ENCODE results near the gene XPC.
A peak's percentile ranks its signal among the peaks of the same experiment; 100 is the strongest.
"Not testable (repeated sequence)": the region's sequence is repeated elsewhere in the genome, so short reads cannot be mapped to it uniquely, and the experiment has no call there.

XPC gene

DNA sequence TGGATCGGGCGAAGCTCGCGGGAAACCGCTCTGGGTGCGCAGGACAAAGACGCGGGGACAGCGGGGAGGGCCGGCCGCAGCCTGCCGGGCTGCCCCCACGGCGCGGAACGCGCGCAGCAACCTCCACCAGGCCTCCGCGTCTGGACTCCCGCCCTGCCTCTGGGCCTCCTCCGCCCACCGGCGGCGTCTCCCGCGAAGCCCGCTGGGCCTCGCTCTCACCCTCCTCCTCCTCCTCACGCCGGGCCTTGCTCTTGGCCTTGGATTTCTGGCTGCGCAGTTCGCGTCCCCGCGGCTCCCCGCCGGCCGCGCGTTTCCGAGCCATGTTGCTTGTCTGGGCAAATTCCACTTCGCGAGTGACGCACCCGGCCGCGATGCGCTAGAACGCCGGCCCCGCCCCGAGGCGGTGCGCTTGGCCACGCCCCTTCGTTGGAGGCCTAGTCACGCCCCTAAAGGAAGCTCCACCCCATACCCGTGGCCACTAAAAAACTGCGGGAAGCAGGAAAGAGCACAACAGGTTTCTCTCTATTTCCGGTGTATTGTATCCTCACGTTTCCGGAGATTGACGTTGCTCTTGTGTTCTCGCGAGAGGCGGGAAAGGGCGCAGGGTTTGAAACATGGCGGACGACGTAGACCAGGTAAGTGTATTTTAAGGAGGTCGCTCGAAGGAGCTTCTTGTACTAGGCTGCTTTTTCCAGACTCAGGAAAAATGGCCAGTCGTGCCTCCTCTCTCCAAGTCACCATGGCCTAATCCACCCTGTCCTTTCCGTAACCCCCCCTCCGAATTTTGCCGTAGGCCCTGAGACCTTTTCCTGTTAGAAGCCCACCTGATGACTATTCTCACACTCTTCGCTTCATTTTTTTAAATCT, at the start of gene XPC, which contains the start of gene LSM3:
Gene XPC (minus strand): TSS at position 355 of the 867 bp plus-strand sequence. CDS start 33 bp downstream, at position 322.
Gene LSM3 (plus strand): TSS at position 571 of the 867 bp plus-strand sequence. CDS start 44 bp downstream, at position 615.
- DNase-seq = peak; percentile 99

DNA sequence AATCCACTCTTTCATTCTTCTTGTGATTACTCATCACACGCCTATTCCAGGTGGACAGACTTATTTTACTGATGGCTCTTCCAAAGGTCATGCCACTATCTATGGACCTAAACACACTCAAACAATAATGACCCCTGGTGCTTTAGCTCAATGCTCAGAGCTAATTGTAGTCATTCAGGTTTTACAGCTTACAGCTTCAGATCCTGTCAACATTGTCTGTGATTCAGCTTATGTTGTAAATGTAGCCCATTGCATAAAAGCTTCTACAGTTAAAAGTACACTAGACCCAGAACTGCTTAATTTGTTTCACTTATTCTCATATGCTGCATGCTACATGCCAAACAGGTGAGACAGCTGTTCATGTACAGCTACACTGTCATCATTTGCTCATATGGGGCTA, 49.5 kb upstream of the XPC start:
- no peak for DNase-seq

DNA sequence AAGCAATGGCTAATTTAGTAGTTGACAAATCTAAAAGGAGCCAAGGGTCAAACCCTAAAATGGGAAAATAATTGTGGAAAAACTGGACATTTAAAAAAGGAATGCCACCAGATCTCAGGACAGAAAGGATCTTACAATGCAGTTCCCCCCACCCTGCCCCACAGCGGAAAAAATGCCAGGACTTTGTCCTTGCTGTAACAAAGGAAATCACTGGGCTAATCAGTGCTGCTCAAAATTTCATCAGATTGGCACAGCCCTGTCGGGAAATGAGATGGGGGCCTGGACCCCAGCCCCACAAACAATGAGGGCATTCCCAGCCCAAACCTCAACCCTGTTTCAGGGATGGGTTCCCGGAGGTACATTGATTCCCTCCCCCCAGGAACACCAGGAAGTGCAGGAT, 48.0 kb upstream of the XPC start:
- not testable (repeated sequence) for DNase-seq

DNA sequence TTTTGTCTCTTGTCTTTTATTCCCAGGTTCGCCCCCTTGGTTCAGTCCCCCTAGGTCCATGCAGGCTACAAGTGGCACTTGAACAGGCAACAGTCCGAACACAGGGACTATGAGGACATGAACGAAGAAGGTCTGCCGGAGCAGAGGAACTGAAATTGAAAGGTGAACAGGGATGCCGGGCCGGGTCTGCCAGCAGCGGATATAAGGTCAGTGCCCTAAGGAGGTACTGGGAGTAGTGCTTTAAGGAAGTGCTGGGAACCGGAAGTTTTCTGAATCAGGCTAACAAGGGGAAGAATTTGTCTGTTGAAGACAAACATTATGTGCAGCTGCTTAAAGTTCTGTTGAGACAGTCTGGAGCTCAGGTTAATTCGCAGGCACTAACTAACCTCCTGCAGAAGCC, 47.0 kb upstream of the XPC start:
- DNase-seq = no peak

DNA sequence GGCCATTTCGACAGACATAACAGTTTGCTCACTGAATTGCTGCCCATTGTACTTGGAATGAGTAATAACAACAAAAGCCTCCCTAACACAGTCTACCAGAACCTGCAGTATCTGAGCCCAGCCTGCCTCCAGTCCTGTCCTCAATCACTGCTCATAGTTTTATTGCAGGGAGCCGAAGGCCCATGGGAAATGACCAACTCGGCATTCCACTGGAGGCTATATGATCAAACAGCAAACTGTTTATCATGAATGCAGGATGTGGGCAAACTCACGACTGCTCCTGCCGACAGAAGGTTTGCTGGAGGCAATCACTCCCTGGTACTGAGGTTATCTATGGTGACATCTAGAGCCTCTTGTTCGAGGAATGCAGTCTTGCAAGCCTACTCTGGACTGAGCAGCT, 46.5 kb upstream of the XPC start:
- DNase-seq = no peak

DNA sequence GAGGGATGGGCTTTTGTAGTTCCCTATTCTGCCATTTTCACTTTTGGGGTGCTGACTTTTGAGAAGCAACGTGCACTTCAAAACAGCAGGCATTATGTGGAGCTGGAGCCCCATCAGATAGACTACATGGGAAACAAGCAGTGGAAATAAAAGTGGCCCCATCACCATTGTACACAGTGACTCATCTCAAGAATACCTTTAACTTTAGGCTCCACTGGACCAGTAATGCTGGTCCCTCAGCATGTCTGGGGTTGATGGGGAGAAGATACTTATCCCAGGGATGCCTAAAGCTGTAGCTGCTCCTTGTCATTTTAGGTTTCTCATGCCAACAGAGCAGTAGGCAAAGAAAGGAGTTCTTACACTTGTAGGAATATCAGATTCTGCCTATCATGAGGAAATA, 45.2 kb upstream of the XPC start:
- no peak for DNase-seq

DNA sequence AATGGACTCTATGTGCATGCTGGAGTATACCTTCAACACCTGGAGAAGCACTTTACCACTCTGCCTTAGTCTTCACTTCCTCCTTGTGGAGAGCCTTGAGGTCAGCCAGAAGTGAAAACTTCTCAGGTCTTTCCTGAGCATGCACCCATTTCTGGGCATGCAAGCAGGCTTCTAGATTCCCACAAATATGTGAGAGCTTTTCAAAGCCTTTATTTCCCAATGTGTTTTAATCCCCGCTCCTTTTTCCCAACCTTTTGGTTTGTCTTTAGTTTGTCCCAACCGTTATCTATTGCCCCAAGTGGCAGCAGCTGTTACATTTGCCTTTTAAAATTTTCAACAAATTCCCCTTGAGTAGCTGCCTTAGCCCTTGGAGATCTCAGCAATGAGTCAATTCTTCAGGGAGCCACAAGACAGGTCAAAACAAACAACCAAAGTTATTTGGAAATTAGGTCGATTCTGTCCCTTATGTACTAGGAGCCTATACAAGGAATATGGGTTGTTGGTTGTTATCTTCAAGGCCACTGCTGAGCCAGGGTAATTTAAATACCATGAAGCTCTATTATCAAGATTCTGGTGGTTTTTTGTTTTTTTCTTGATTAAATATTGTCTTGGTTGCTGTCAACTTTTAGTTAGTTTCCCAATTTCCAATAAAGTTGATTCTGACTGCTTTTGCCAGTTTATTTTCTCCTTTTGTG, 44.6 kb upstream of the XPC start:
- DNase-seq = no peak

DNA sequence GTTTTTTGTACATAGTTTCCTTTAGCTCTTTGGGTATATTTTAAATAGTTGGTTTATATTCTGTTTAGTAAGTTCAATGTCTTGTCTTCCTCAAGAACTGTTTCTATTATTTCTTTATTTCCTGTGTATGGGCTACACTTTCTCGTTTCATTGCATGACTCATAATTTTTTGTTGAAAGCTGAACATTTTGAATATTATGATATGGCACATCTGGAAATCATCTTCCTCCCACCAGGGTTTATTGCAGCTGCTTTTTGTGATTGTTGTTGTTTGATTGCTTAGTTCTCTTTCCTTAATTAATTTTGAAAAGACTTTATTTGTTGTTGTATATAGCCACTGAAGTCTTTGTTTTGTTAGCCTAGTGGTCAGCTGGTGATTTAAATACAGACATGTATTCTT, 44.1 kb upstream of the XPC start:
- DNase-seq = no peak

DNA sequence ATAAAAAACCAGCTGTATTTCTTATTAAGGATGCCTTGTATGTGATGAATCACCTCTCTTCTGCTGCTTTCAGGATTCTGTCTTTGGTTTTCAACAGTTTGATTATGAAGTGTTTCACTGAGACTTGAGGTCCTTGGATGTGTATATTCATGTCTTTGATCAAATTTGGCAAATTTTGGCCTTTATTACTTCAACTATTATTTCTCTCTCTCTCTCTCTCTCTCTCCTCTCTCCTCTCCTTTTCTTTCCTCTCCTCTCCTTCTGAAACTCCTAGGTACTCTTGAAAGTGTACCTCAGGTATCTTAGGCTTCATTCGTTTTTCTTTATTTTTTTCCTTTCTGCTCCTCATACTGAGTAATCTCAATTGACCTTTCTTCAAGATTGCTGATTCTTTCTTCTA, 43.5 kb upstream of the XPC start:
- DNase-seq = no peak

DNA sequence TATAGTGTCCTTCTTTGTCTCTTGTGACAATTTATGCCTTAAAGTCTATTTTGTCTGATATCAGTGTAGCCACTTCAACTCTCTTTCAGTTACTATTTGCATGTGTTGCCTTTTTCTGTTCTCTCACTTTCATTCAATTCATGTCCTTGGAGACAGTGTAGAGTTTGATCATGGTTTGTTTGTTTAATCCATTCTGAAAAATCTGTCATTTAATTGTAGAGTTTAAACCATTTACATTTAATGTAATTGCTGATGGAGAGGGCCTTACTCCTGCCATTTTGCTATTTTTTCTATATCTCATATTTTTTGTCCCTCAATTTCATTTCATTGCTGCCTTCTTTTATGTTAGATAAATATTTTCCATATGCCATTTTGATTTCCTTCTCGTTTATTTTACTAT, 42.5 kb upstream of the XPC start:
- DNase-seq = no peak

DNA sequence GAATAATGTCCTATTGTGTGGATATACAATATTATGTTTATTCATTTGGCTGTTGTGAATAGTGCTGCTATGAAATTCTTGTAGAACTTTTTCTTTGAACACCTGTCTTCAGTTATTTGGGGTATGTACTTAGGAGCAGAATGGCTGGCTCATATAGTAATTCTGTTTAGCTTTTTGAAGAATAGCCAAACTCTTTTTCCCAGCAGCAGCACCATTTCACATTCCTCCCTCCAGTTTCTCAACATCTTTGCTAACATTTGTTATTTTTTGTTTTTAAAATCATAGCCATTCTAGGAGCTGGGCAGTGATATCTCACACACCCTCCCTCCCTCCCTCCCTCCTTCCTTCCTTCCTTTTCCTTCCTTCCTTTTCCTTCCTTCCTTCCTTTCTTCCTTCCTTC, 40.0 kb upstream of the XPC start:
- DNase-seq = no peak

DNA sequence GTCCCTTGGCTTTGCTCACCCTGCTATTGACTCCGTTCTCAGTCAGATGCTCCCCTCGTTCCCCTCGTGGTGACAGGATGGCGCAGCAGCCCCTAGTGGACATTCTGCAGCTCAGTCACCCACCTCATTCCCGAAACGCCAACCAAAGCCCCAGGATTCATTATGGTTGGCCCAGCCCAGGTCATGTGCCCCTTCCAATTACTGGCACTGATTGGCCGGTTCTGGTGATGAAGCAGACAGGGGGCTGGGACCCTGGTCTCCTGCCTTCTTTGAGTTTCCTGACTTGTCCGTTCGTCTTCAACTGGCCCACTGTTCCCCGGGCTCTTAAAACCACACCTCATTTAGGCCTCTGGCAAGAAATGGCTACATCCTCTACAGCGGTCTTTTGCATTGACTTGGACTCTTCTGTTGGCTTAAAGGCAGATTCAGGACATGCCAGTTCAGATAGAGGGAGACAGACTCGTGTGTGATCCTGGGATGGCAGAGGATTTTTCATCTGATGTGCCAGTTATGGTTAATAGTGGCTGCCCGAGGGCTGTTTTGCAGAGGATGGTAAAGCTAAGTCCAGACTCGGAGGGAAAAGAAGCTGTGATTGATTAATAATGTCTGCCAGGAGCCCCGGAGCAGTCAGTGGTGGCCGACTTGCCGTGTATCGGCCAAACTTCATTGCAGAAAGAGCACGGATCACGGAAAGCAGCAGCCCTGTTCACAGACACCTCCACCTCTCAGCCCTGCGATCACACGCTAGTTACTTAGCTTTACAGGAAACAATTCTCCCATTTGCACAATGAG, 38.1 kb upstream of the XPC start:
- peak; percentile 71 for DNase-seq

DNA sequence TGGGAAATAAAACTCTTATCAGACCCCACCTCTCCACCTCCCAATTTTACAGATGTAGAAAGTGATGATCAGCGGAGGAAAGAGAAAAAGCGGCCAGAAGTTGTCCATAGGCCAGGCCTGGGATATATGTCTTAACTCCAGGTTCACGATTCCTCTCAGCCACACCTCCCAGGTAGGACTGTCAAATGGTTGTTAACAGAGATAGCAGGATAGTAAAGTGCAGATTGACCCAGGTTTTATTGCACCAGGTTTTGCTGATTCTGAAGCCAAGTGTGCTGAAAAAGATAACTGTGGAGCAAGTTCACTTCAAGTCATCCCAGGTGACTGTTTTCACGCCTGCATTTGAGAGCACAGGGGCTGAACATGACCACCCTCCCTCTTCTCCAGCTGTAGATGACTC, 36.4 kb upstream of the XPC start:
- no peak for DNase-seq

DNA sequence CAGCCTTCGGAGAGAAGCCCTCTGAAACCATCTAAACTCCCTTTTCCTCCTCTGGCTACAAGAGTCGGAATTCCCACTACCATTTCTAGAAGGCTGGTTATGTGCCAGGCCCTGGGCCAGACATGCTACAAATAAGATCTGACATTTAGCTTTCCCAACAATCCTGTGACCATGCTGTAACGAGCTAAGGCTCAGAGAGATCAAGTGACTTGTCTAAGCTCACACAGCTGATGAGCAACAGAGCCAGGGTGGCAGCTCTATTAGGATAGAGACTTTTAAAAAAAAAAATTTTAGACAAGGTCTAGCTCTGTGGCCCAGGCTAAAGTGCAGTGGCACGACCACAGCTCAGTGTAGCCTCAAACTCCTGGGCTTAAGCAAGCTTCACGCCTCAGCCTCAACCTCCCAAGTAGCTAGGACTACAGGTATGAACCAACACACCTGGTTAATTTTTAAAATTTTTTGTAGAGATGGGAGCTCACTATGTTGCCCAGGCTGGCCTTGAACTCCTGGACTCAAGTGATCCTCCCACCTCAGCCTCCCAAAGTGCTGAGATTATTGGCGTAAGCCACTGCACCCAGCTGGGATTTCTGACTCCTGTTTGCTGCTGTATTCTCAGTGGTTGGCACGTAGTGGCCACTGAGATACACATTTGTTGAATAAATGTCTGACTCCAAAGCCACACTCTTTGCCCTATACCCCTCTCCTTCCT, 34.8 kb upstream of the XPC start:
- no peak for DNase-seq

DNA sequence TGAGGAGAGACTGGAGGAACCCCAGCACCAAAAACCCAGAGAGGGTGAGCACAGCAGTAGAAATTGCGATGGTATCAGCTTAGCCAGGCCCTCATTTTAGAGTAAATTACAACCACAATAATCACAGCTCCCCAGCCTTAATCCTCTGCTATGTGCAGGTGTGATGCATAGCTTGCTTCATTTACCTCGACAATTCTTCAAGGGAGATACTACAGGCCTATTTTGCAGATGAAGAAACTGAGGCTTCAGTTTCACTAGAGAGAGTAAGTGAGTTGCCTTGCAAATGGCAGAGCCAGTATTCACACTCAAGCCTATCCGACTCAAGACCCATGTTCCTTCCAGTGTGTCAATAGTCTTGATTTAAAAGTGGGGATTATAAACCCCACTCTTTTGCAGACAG, 33.6 kb upstream of the XPC start:
- no peak for DNase-seq

DNA sequence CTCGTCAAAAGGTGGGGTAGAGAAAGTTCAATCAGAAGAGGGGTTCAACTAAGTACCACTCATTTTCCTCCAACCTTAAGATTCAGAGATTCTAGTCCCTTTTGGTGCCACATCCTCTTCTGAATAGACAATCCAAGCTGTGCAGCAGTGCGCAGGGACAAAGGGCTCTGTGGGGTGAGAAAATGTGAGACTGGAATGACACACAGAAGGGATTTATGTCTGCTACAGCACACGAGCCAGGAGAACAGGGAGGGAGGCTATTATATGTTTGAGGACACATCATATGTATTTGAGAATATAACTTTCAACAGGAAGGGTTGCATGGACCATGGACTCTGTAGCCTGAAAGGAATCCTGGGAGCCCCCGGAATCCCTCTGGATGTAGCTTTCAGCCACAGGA, 33.2 kb upstream of the XPC start:
- DNase-seq = no peak

DNA sequence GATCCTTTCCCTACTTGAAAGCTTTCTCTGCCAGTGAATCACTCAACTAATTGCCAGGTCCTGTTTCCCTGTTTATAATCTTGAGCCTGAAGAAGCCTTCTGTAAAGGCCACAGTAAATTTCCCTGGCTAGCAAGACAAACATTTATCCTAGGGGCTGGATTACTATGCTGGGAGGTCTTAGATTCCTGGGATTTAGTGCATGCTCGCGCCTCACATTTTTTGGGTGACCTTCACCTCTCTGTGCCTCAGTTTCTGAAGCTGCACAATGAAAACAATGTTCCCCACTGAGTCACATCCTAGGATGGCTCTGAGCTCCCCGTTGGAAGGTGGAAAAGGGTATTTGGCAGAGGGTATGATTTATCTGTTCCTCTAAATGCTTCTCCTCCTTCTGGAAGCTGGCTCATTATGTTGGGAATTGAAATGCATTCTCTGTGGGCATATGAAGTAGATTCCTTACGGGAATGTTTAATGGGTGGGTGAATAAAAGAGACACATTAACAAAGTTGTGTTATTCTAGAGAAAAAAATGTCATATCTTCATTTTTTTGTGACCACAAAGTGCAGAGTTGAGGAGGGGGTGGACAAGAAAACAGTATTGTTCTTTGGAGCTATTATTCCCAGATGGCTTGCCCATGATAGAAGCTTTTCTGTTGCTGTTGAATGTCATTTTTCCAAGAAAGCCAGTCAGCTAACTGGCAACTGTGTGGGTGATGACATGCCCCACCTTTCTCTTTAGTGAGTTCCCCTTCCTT, 32.6 kb upstream of the XPC start:
- no peak for DNase-seq

DNA sequence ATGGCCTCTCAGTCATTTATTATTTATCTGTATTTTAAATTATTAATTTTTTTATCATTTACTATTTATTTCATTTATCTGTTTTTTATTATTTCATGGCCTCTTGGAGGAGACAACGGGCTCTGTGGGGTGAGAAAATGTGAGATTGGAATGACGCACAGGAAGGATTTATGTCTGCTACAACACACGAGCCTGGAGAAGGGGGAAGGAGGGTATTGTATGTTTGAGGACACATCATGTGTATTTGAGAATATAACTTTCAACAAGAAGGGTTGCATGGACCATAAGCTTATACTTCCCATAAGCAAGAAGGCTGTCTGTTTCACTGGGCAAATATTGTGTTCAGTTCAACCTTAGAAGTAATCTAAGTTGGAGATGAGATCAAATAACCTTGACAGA, 31.9 kb upstream of the XPC start:
- DNase-seq = no peak

DNA sequence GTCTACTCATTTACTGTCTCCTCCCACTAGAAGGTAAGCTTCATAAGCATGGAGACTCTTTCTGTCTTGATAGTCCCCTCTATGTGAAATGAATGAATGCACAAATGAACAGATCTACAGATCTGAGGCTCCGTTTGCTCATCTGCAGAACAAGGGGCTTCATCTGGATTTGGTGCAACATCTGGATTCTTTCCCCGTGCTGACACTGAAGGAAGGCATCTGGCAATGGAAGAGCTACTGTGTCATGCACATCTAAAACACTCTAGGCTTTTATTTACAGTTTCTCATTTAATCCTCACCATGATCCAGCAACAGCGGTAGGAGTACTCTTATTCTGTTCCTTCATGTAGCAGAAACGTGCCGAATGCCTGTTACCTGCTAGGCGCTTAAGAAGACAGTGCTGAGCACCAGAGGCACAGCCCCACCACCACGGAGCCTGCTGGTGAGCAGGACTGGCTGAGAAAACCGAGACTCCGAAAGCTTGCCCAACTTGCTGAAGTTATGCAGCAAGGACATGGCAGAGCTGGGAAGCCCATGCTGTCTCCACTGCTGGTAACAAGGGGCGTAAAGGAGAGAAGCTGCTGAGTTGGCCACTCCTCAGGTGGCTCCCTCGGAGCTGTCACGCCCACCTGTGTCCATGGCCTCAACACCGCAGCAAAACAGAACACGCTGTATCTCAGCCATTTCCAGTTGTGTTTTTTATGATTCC, 31.3 kb upstream of the XPC start:
- no peak for DNase-seq

DNA sequence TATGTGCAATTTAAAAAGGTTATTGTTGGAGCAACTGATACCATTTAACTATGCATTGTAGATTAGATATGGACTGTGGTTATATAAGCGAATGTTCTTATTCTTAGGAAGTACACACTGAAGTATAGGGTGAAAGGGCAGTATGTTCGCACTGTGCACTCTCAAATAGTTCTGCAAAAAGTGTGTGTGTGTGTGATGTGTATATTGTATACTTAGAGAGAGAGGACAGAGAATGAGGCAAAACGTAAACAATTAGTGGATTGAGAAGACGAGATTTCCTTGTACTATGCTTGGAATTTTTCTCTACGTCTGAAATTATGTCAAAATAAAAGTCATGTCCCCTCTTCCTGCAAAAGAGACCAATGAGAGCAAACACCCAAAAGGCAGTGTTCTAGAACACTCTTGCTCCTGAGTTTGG, 30.6 kb upstream of the XPC start:
- DNase-seq = no peak

DNA sequence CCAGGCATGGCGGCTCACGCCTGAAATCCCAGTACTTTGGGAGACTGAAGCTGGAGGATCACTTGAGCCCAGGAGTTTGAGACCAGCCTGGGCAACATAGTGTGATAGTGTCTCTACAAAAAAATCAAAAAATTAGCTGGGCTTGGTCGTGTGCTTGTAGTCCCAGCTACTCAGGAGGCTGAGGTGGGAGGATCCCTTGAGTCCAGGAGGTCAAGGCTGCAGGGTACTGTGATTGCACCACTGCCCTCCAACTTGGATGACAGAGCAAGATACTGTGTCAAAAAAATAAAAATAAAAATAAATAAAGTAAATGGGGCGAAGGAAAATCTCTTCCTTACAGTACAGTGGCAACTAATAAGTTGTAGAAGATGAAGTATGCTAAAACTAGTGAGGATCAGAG, 29.8 kb upstream of the XPC start:
- no peak for DNase-seq

All from activated effector memory CD4-positive, alpha-beta T cell treated with anti-CD3 and anti-CD28 coated beads, Interleukin-2, amount 50 U/mL, for 16 hours (primary cell).